HCT116 (cell line): ENCODE results near the gene DPYD. TPM values are rescaled to one million over a fixed set of nuclear protein-coding genes. Genes with fewer than 3 reads are reported as not detected.

ENCODE experiments used
- ATAC-seq: fragments of 200-7000 bp; cut with Tn5 transposase; 2 replicates; pipeline ENCODE4 v1.9.1; 2020; ENCODE audit warnings: mild to moderate bottlenecking, moderate library complexity
- BruUV-seq: library from RNA; stranded (reverse); fragments of 400-500 nt; replicated peaks from 2 replicates; lab custom pipeline; 2021; lab: Mats Ljungman, UMichigan
- CTCF ChIA-PET: fragments of 300-600 bp; sonication (Branson Sonifier 250); formaldehyde crosslinking; loops from one replicate; lab custom pipeline; 2021; ENCODE audit warnings: antibody characterized with exemption; lab: Charles Lee
- POLR2A ChIA-PET: fragments of 300-600, 350-600 bp; sonication (Branson Sonifier 250); formaldehyde crosslinking; loops from one replicate; lab custom pipeline; 2021; ENCODE audit warnings: antibody characterized with exemption; lab: Charles Lee
- RAD21 ChIA-PET, 2 experiments: fragments of 300-600 bp; sonication (Branson Sonifier 250); formaldehyde crosslinking; loops; one replicate each; lab custom pipeline; 2023; ENCODE audit warnings: low total read pairs in 2 of 2; ENCODE audit not compliant: uncharacterized antibody in 2 of 2, unreplicated experiment in 2 of 2, low non-redundant PET in 1 of 2; lab: Charles Lee
- DNase-seq: peaks from one replicate; pipeline ENCODE4 v3.0.0-alpha.2; 2010; ENCODE audit warnings: low read depth, low spot score
- H2AFZ ChIP-seq: fragments of 200-600 bp; shearing (Covaris generic), sonication (generic); 2 replicates; pipeline ENCODE4 v1.6.1; 2017; ENCODE audit warnings: low read depth, mixed run types, mixed read lengths, antibody characterized with exemption, low read length; ENCODE audit not compliant: poor library complexity, severe bottlenecking
- H3K27ac ChIP-seq: 2 replicates; pipeline ENCODE4 v1.5.1; 2012; ENCODE audit warnings: low read depth, low read length
- H3K27me3 ChIP-seq: fragments of 200-600 bp; sonication (generic); 2 replicates; pipeline ENCODE4 v1.6.1; 2016; ENCODE audit warnings: mixed run types, low read length, mixed read lengths; ENCODE audit not compliant: insufficient read depth
- H3K36me3 ChIP-seq, 2 experiments: fragments of 200-500 bp in 1 of 2; fragments of 200-600 bp in 1 of 2; sonication (Bioruptor generic) in 1 of 2; sonication (generic) in 1 of 2; 2 replicates each; pipeline versions ENCODE4 v1.5.1 to v1.6.1; 2014 to 2016; ENCODE audit warnings: low read length in 2 of 2, inconsistent platforms in 1 of 2, mixed read lengths in 1 of 2, mixed run types in 1 of 2; ENCODE audit not compliant: insufficient read depth in 2 of 2, control insufficient read depth in 1 of 2
- H3K4me1 ChIP-seq, 2 experiments: fragments of 200-600 bp in 1 of 2; sonication (generic) in 1 of 2; 2 replicates each; pipeline versions ENCODE4 v1.5.1 to v1.6.1; 2012 to 2017; ENCODE audit warnings: low read length in 2 of 2, inconsistent platforms in 1 of 2, mild to moderate bottlenecking in 1 of 2, mixed read lengths in 1 of 2, mixed run types in 1 of 2, moderate library complexity in 1 of 2; ENCODE audit not compliant: insufficient read depth in 2 of 2, control insufficient read depth in 1 of 2
- H3K4me2 ChIP-seq: fragments of 200-600 bp; sonication (generic); 2 replicates; pipeline ENCODE4 v1.6.1; 2017; ENCODE audit warnings: mixed run types, low read length, mixed read lengths
- H3K4me3 ChIP-seq, 2 experiments: fragments of 200-600 bp in 1 of 2; sonication (generic) in 1 of 2; replicated peaks in 1 of 2; 2 replicates each; pipeline ENCODE4 v1.5.1; 2011 to 2016; ENCODE audit warnings: low read length in 2 of 2, control low read depth in 1 of 2, low read depth in 1 of 2, mild to moderate bottlenecking in 1 of 2, mixed read lengths in 1 of 2, mixed run types in 1 of 2
- H3K79me2 ChIP-seq: fragments of 200-600 bp; sonication (generic); 2 replicates; pipeline ENCODE4 v1.6.1; 2017; ENCODE audit warnings: mild to moderate bottlenecking, mixed run types, low read length, moderate library complexity, mixed read lengths; ENCODE audit not compliant: insufficient read depth
- H3K9ac ChIP-seq: fragments of 200-600 bp; sonication (generic); 2 replicates; pipeline ENCODE4 v1.6.1; 2016; ENCODE audit warnings: low read length, mixed read lengths
- H3K9me2 ChIP-seq: fragments of 200-600 bp; sonication (generic), shearing (Covaris generic); 2 replicates; pipeline ENCODE4 v1.6.1; 2017; ENCODE audit warnings: mixed run types, mild to moderate bottlenecking, moderate library complexity; ENCODE audit not compliant: insufficient read depth
- H3K9me3 ChIP-seq, 2 experiments: fragments of 200-500 bp in 1 of 2; fragments of 200-600 bp in 1 of 2; sonication (Bioruptor generic) in 1 of 2; sonication (generic) in 1 of 2; 2 replicates each; pipeline ENCODE4 v1.6.1; 2014 to 2017; ENCODE audit warnings: low read length in 2 of 2, mixed read lengths in 2 of 2, inconsistent platforms in 1 of 2, low read depth in 1 of 2, mild to moderate bottlenecking in 1 of 2, mixed run types in 1 of 2, moderate library complexity in 1 of 2; ENCODE audit not compliant: control insufficient read depth in 1 of 2, insufficient read depth in 1 of 2
- H4K20me1 ChIP-seq: fragments of 200-600 bp; sonication (generic), shearing (Covaris generic); 2 replicates; pipeline ENCODE4 v1.6.1; 2017; ENCODE audit warnings: mixed run types, mild to moderate bottlenecking, moderate library complexity; ENCODE audit not compliant: insufficient read depth
- CTCF ChIP-seq, 3 experiments: fragments of 200-600 bp in 1 of 3; sonication (generic) in 1 of 3; IDR thresholded peaks in 2 of 3; conservative IDR thresholded peaks in 1 of 3; 2 replicates each; pipeline ENCODE4 v1.5.1; 2012 to 2017; ENCODE audit warnings: low read depth in 2 of 3, low read length in 2 of 3, antibody characterized with exemption in 1 of 3, borderline replicate concordance in 1 of 3, control low read depth in 1 of 3, mild to moderate bottlenecking in 1 of 3, mixed read lengths in 1 of 3, mixed run types in 1 of 3, moderate library complexity in 1 of 3; ENCODE audit not compliant: insufficient read depth in 1 of 3
- EZH2 ChIP-seq: fragments of 200-600 bp; sonication (generic); IDR thresholded peaks from 2 replicates; pipeline ENCODE4 v1.6.1; 2017; ENCODE audit warnings: antibody characterized with exemption, mixed run types
- EZH2phosphoT487 ChIP-seq: fragments of 200-600 bp; IDR thresholded peaks from 2 replicates; pipeline ENCODE4 v1.6.1; 2018; ENCODE audit warnings: antibody characterized with exemption, borderline replicate concordance
- FOSL1 ChIP-seq: IDR thresholded peaks from 2 replicates; pipeline ENCODE4 v1.6.1; 2012; ENCODE audit warnings: low read depth
- POLR2A ChIP-seq: IDR thresholded peaks from 2 replicates; pipeline ENCODE4 v1.7.0; 2011; ENCODE audit warnings: borderline replicate concordance; ENCODE audit not compliant: insufficient read depth, insufficient read length; ENCODE audit errors: extremely low read depth
- SP1 ChIP-seq: IDR thresholded peaks from 2 replicates; pipeline ENCODE4 v1.6.1; 2012; ENCODE audit warnings: low read depth
- SRF ChIP-seq: IDR thresholded peaks from 2 replicates; pipeline ENCODE4 v1.6.1; 2012; ENCODE audit warnings: low read depth
- ZFX ChIP-seq: fragments of 450-650 bp; IDR thresholded peaks from 2 replicates; pipeline ENCODE4 v1.6.1; 2017
- ZNF274 ChIP-seq: fragments of 200-500 bp; sonication (Bioruptor generic); IDR thresholded peaks from 2 replicates; pipeline ENCODE4 v1.6.1; 2014; ENCODE audit warnings: mild to moderate bottlenecking, low read depth, low read length, inconsistent platforms
- intact Hi-C: fragments of 100-400 bp; cut with micrococcal nuclease; formaldehyde crosslinking; loops from 2 replicates; pipeline ENCODE4 v1.10.0; 2022
- total RNA-seq: library from RNA; stranded (reverse); gene quantifications from one replicate; pipeline ENCODE4 v1.2.1, GENCODE V29; 2021; ENCODE audit not compliant: unreplicated experiment

The DPYD gene
- total RNA-seq, 1 experiment from 2014 or later, result 1.7 TPM

- Histone ChIP-seq H3K9me2 (no peaks in the 10 kb centered on the region), H3K79me2 (no peaks in the 10 kb centered on the region), H2AFZ (no peak overlapping the region), H4K20me1 (no peaks in the 10 kb centered on the region), H3K36me3 (no peaks in the 10 kb centered on the region), H3K9ac (no peak overlapping the region), H3K4me3 (no peak overlapping the region), H3K4me1 (no peaks in the 10 kb centered on the region), H3K9me3 (no peaks in the 10 kb centered on the region), H3K27me3 (no peaks in the 10 kb centered on the region), H3K4me2 (no peak overlapping the region), H3K27ac (no peak overlapping the region)
- BruUV-seq, result no TSS peak
- ChIA-PET RAD21 (no interaction called here), CTCF (no interaction called here), POLR2A (no interaction called here)
- TF ChIP-seq SRF, result no peak
- TF ChIP-seq EZH2phosphoT487, result no peak
- no peak for ATAC-seq
- intact Hi-C loops, result no loop called here
- no peak for DNase-seq
Measured at GRCh38 chr1:97210307-97210706, 710.5 kb downstream of the DPYD start.

GRCh38 chr1:97209381-97209957, 711.4 kb downstream of the DPYD start:
- CTCF ChIA-PET, result no interaction called here
- no peak for TF ChIP-seq ZNF274
- no peak for TF ChIP-seq POLR2A
- no peak for TF ChIP-seq FOSL1
- TF ChIP-seq EZH2, result no peak
- no peak for TF ChIP-seq SRF
- no peak for TF ChIP-seq ZFX
- TF ChIP-seq SP1, result no peak
- no peak for TF ChIP-seq CTCF (IDR thresholded peaks at IDR 0.05 in 2 of 3, conservative IDR thresholded peaks at IDR 0.05 in 1 of 3; ENCODE audit: borderline replicate concordance in 1 of 3, insufficient read depth in 1 of 3, low read depth in 2 of 3, low read length in 2 of 3)
- no peaks in the 10 kb centered on the region for H4K20me1 ChIP-seq
- POLR2A ChIA-PET, result no interaction called here
- H3K79me2 ChIP-seq, result no peaks in the 10 kb centered on the region
- H3K27ac ChIP-seq, result no peak overlapping the region
- DNase-seq (no peak), ATAC-seq (no peak)
- H3K4me3 ChIP-seq, result no peak overlapping the region
- no peaks in the 10 kb centered on the region for H3K9me2 ChIP-seq
- no peaks in the 10 kb centered on the region for H3K4me1 ChIP-seq
- H3K9ac ChIP-seq, result no peak overlapping the region
- no peaks in the 10 kb centered on the region for H3K27me3 ChIP-seq
- H2AFZ ChIP-seq, result no peak overlapping the region
- intact Hi-C loops, result no loop called here
- RAD21 ChIA-PET, result no interaction called here
- H3K4me2 ChIP-seq, result no peak overlapping the region
- no peaks in the 10 kb centered on the region for H3K36me3 ChIP-seq
- no TSS peak for BruUV-seq
- no peaks in the 10 kb centered on the region for H3K9me3 ChIP-seq
